Measurements from ENCODE around the gene PRDX2. TPM values are rescaled to one million over a fixed set of nuclear protein-coding genes. Genes with fewer than 3 reads are reported as not detected.
"Not testable (repeated sequence)": the region's sequence is repeated elsewhere in the genome, so short reads cannot be mapped to it uniquely, and the experiment has no call there.

The PRDX2 gene
- total RNA-seq, 1 donor from 2014 or later, result 215 TPM

- DNase-seq (ENCODE audit: low spot score), result peak; percentile 16
- peaks cover 14% of the 10 kb centered on the region for H3K4me1 Mint-ChIP-seq (ENCODE audit: unreplicated experiment)
- peak overlapping the region; percentile 92 for H3K4me3 Mint-ChIP-seq (ENCODE audit: unreplicated experiment)
- peaks cover 19% of the 10 kb centered on the region for H3K27me3 Mint-ChIP-seq (ENCODE audit: unreplicated experiment)
- H3K36me3 Mint-ChIP-seq (ENCODE audit: low read depth, unreplicated experiment), result peaks cover 3% of the 10 kb centered on the region
- no peaks in the 10 kb centered on the region for H3K9me3 Mint-ChIP-seq (ENCODE audit: unreplicated experiment)
- H3K27ac Mint-ChIP-seq (ENCODE audit: unreplicated experiment), result no peak overlapping the region
- no peak for TF ChIP-seq CTCF (IDR thresholded peaks at IDR 0.05; ENCODE audit: unreplicated experiment)
Observed at GRCh38 chr19:12800923-12801465, 606 bp downstream of the PRDX2 start.

DNA sequence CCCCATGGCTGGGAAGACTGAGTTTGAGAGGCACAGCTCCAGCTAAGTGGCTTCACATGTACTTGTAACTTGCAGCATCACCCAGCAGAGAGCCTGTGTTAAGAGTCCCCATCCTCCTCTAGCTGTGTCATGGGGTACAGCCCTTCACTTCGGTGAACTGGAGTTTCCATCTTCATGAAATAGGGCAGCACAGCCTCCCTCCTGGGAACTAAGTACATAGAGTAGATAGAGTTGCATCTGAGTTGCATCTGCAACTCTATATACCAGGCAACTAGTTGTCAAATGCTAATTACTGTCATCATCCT, 1.2 kb downstream of the PRDX2 start:
- no peak overlapping the region for H3K27ac Mint-ChIP-seq (ENCODE audit: unreplicated experiment)
- H3K4me3 Mint-ChIP-seq (ENCODE audit: unreplicated experiment), result peak overlapping the region; percentile 92
- no peak for DNase-seq (ENCODE audit: low spot score)
- H3K27me3 Mint-ChIP-seq (ENCODE audit: unreplicated experiment), result peaks cover 17% of the 10 kb centered on the region
- H3K36me3 Mint-ChIP-seq (ENCODE audit: low read depth, unreplicated experiment), result peaks cover 3% of the 10 kb centered on the region
- no peak for TF ChIP-seq CTCF (IDR thresholded peaks at IDR 0.05; ENCODE audit: unreplicated experiment)
- no peaks in the 10 kb centered on the region for H3K9me3 Mint-ChIP-seq (ENCODE audit: unreplicated experiment)
- peaks cover 14% of the 10 kb centered on the region for H3K4me1 Mint-ChIP-seq (ENCODE audit: unreplicated experiment)

GRCh38 chr19:12799742-12800465, 1.7 kb downstream of the PRDX2 start:
- Mint-ChIP-seq H3K27ac (ENCODE audit: unreplicated experiment) (no peak overlapping the region), H3K36me3 (ENCODE audit: low read depth, unreplicated experiment) (peaks cover 3% of the 10 kb centered on the region), H3K4me1 (ENCODE audit: unreplicated experiment) (peaks cover 14% of the 10 kb centered on the region), H3K9me3 (ENCODE audit: unreplicated experiment) (no peaks in the 10 kb centered on the region), H3K27me3 (ENCODE audit: unreplicated experiment) (peaks cover 15% of the 10 kb centered on the region), H3K4me3 (ENCODE audit: unreplicated experiment) (peak overlapping the region; percentile 92)
- TF ChIP-seq CTCF (IDR thresholded peaks at IDR 0.05; ENCODE audit: unreplicated experiment), result no peak
- no peak for DNase-seq (ENCODE audit: low spot score)

DNA sequence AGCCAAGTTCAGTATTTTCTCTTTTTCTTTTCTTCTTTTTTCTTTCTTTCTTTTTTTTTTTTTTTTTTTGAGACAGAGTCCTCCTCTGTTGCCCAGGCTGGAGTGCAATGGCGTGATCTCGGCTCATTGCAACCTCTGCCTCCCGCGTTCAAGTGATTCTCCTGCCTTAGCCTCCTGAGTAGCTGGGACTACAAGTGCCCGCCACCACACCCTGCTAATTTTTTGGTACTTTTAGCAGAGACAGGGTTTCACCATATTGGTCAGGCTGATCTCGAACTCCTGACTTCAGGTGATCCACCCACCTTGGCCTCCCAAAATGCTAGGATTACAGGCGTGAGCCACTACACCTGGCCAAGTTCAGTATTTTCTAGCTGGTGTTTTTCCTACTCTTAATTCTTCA, 4.0 kb downstream of the PRDX2 start:
- Mint-ChIP-seq H3K4me1 (ENCODE audit: unreplicated experiment) (peaks cover 18% of the 10 kb centered on the region), H3K27me3 (ENCODE audit: unreplicated experiment) (peaks cover 24% of the 10 kb centered on the region)
- not testable (repeated sequence) for H3K4me3 Mint-ChIP-seq (ENCODE audit: unreplicated experiment); H3K9me3 Mint-ChIP-seq (ENCODE audit: unreplicated experiment); H3K36me3 Mint-ChIP-seq (ENCODE audit: low read depth, unreplicated experiment); H3K27ac Mint-ChIP-seq (ENCODE audit: unreplicated experiment); DNase-seq (ENCODE audit: low spot score)

- Mint-ChIP-seq H3K27ac (ENCODE audit: unreplicated experiment) (no peak overlapping the region), H3K4me1 (ENCODE audit: unreplicated experiment) (peaks cover 14% of the 10 kb centered on the region), H3K9me3 (ENCODE audit: unreplicated experiment) (no peaks in the 10 kb centered on the region), H3K27me3 (ENCODE audit: unreplicated experiment) (peaks cover 20% of the 10 kb centered on the region), H3K36me3 (ENCODE audit: low read depth, unreplicated experiment) (peaks cover 3% of the 10 kb centered on the region), H3K4me3 (ENCODE audit: unreplicated experiment) (no peak overlapping the region)
- no peak for DNase-seq (ENCODE audit: low spot score)
- no peak for TF ChIP-seq CTCF (IDR thresholded peaks at IDR 0.05; ENCODE audit: unreplicated experiment)
Observed at GRCh38 chr19:12797141-12797587, 4.4 kb downstream of the PRDX2 start.
